Measurements from ENCODE around the gene FHIT.

FHIT gene

GRCh38 chr3:60131618-60132017 is 1119.6 kb downstream of the FHIT start:
- Histone ChIP-seq H3K4me1 (ENCODE audit: control insufficient read depth in 1 of 2, insufficient read depth in 1 of 2, low read depth in 1 of 2, low read length in 1 of 2) (no peaks in the 10 kb centered on the region), H3K27me3 (no peaks in the 10 kb centered on the region), H3K27ac (no peak overlapping the region), H3K9me3 (no peaks in the 10 kb centered on the region), H3K4me3 (ENCODE audit: low read depth in 1 of 2, low read length in 1 of 2) (no peak overlapping the region), H3K36me3 (no peaks in the 10 kb centered on the region)
- TF ChIP-seq, protein P1, sequence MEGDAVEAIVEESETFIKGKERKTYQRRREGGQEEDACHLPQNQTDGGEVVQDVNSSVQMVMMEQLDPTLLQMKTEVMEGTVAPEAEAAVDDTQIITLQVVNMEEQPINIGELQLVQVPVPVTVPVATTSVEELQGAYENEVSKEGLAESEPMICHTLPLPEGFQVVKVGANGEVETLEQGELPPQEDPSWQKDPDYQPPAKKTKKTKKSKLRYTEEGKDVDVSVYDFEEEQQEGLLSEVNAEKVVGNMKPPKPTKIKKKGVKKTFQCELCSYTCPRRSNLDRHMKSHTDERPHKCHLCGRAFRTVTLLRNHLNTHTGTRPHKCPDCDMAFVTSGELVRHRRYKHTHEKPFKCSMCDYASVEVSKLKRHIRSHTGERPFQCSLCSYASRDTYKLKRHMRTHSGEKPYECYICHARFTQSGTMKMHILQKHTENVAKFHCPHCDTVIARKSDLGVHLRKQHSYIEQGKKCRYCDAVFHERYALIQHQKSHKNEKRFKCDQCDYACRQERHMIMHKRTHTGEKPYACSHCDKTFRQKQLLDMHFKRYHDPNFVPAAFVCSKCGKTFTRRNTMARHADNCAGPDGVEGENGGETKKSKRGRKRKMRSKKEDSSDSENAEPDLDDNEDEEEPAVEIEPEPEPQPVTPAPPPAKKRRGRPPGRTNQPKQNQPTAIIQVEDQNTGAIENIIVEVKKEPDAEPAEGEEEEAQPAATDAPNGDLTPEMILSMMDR (IDR thresholded peaks at IDR 0.05) = no peak

DNA sequence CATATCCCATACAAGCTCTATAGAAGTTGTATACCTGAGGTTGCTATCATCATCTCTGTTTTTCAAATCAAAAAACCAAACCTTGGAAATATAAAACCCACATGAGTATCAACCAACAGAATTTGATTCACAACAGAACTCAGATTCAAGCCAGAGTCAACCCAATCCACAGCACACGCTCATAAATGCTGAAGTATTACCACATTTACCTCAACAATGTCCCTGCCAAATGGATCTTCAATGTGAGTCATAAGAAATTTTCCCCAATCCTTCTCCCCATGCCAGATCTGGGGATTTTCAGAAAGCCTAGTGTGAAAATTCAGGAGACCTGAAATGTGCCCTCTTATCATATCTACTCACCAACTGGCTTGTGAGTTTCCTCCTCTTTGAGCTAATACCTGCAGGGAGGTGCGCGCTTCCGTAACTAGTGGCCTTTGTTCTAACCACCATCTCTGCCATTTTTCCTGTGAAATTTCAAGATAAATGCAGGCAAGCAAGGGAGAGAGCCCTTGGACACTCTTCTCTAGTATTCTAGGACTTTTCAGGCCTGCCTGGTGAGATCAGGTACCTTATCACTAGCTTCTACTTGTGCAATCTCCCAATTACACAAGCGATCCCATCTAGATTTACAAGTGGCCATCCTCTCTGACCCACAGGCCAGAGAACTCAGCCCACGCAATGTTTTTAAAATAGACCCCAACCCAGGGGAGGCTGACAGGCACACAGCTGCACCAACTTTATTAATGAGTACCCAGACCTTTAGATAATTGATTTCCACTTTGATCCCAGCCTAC is 1124.5 kb downstream of the FHIT start:
- H3K27me3 ChIP-seq = no peaks in the 10 kb centered on the region
- H3K27ac ChIP-seq = no peak overlapping the region
- no peaks in the 10 kb centered on the region for H3K4me1 ChIP-seq (ENCODE audit: control insufficient read depth in 1 of 2, insufficient read depth in 1 of 2, low read depth in 1 of 2, low read length in 1 of 2)
- no peaks in the 10 kb centered on the region for H3K9me3 ChIP-seq
- no peak overlapping the region for H3K4me3 ChIP-seq (ENCODE audit: low read depth in 1 of 2, low read length in 1 of 2)
- no peaks in the 10 kb centered on the region for H3K36me3 ChIP-seq
- TF ChIP-seq, protein P1 (IDR thresholded peaks at IDR 0.05) = no peak

DNA sequence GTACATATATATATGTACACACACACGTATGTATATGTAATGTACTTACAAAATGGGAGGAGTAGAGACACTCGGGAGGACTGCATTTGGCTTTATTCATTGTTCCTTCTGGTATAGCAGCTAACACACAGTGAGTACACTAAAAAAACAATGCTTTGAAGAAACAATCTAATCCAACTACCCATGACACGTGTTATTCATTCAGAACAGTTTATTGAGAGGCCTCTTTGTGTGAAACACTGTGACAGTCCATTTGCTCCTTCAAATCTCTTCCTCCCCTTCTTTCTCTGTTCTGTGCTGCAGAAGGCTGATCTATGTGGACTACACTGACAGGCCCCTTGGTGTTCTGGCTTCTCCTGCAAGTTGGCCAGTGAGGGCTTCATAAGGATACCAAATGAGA is 1125.6 kb downstream of the FHIT start:
- Histone ChIP-seq H3K36me3 (no peaks in the 10 kb centered on the region), H3K27ac (no peak overlapping the region), H3K4me3 (ENCODE audit: low read depth in 1 of 2, low read length in 1 of 2) (no peak overlapping the region), H3K4me1 (ENCODE audit: control insufficient read depth in 1 of 2, insufficient read depth in 1 of 2, low read depth in 1 of 2, low read length in 1 of 2) (no peaks in the 10 kb centered on the region), H3K9me3 (no peaks in the 10 kb centered on the region), H3K27me3 (no peaks in the 10 kb centered on the region)
- TF ChIP-seq, protein P1 (IDR thresholded peaks at IDR 0.05) = no peak

GRCh38 chr3:60120245-60120644 is 1131.0 kb downstream of the FHIT start:
- Histone ChIP-seq H3K27ac (no peak overlapping the region), H3K9me3 (no peaks in the 10 kb centered on the region), H3K4me1 (ENCODE audit: control insufficient read depth in 1 of 2, insufficient read depth in 1 of 2, low read depth in 1 of 2, low read length in 1 of 2) (no peaks in the 10 kb centered on the region), H3K4me3 (ENCODE audit: low read depth in 1 of 2, low read length in 1 of 2) (no peak overlapping the region), H3K27me3 (no peaks in the 10 kb centered on the region), H3K36me3 (no peaks in the 10 kb centered on the region)
- TF ChIP-seq, protein P1 (IDR thresholded peaks at IDR 0.05) = no peak

DNA sequence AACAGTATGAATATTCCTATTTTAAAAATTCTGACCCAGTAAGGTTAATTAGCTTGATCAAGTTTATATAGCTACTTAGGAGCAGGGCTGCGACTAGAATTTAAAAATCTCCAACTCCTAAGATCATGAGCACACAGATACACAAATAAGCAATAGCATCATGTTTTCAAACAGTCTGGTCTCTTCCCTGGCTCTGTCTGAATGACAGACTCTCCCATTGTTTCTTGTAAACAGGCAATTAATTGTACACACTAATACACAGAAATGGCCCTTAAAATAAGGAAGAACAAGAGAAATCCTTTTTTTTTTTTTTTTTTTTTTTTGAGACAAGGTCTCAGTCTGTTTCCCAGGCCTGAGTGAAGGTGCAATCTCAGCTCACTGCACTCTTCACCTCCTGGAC is 1137.1 kb downstream of the FHIT start:
- Histone ChIP-seq H3K9me3 (no peaks in the 10 kb centered on the region), H3K4me3 (ENCODE audit: low read depth in 1 of 2, low read length in 1 of 2) (no peak overlapping the region)

More for the DNA sequence above, 1137.1 kb downstream of the FHIT start:
- Histone ChIP-seq H3K4me1 (ENCODE audit: control insufficient read depth in 1 of 2, insufficient read depth in 1 of 2, low read depth in 1 of 2, low read length in 1 of 2) (no peaks in the 10 kb centered on the region), H3K36me3 (no peaks in the 10 kb centered on the region), H3K27me3 (no peaks in the 10 kb centered on the region), H3K27ac (no peak overlapping the region)
- TF ChIP-seq, protein P1 (IDR thresholded peaks at IDR 0.05) = no peak

Data from neutrophil (primary cell).